Epithelial cell of esophagus (primary cell): Measurements from ENCODE around the gene PCED1B.

ENCODE experiments used
- DNase-seq: peaks from one replicate; pipeline ENCODE4 v3.0.0; 2010; ENCODE audit warnings: low read depth
- H3K4me3 ChIP-seq: 2 replicates; pipeline ENCODE4 v1.5.1; 2011; ENCODE audit warnings: mild to moderate bottlenecking, low read length, control low read depth
- CTCF ChIP-seq: IDR thresholded peaks from 2 replicates; pipeline ENCODE4 v1.5.1; 2011; ENCODE audit warnings: low read depth, mild to moderate bottlenecking, low read length, control low read depth, inconsistent platforms; ENCODE audit not compliant: insufficient read depth; ENCODE audit errors: missing control alignments

PCED1B gene

GRCh38 chr12:47077206-47078085 is 2.0 kb upstream of the PCED1B start:
- TF ChIP-seq CTCF, result no peak
- DNase-seq, result peak; percentile 25
- H3K4me3 ChIP-seq, result peak overlapping the region; percentile 73

- TF ChIP-seq CTCF, result no peak
- H3K4me3 ChIP-seq, result peak overlapping the region; percentile 73
Measured at GRCh38 chr12:47078086-47078395, 1.4 kb upstream of the PCED1B start.

GRCh38 chr12:47078733-47079467 is 521 bp upstream of the PCED1B start:
- no peak for TF ChIP-seq CTCF
- peak; percentile 58 for DNase-seq
- peak overlapping the region; percentile 73 for H3K4me3 ChIP-seq

More at GRCh38 chr12:47078086-47078395, 1.4 kb upstream of the PCED1B start:
- no peak for DNase-seq

GRCh38 chr12:47079981-47080724 is 732 bp downstream of the PCED1B start:
- H3K4me3 ChIP-seq, result peak overlapping the region; percentile 73
- no peak for TF ChIP-seq CTCF
- DNase-seq, result peak; percentile 67

GRCh38 chr12:47080725-47081502 is 1.5 kb downstream of the PCED1B start:
- TF ChIP-seq CTCF, result no peak
- DNase-seq, result peak; percentile 89
- H3K4me3 ChIP-seq, result peak overlapping the region; percentile 73

GRCh38 chr12:47082283-47082682 is 2.9 kb downstream of the PCED1B start:
- H3K4me3 ChIP-seq, result no peak overlapping the region
- TF ChIP-seq CTCF, result no peak
- DNase-seq, result no peak
